Pons (tissue), 1 donor: ENCODE measurements around the gene ABCC11.
A peak's percentile ranks its signal among the peaks of the same experiment; 100 is the strongest.

Experiments used
- DNase-seq: peaks from one replicate; pipeline ENCODE4 v3.0.0-alpha.2; 2016; ENCODE audit warnings: low spot score

The ABCC11 gene

DNA sequence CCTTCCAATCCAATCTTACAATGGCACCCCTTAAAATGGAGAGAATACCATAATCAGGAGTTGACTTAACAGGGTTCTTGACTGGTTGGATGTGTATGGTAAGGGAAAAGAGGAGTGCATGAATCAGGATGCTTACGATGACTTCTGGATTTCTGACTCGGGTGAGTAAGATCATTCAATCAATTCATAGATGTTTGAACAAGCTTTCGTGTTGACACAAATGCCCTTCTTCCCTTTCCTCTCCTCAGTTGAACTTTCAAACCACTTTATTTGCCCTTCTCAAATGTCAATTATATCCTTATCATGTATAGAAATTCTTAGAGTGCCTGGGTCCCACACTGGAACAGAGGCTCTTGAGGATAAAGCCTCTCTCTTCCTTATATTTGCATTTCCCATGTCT is 117.4 kb downstream of the ABCC11 start:
- DNase-seq: no peak

DNA sequence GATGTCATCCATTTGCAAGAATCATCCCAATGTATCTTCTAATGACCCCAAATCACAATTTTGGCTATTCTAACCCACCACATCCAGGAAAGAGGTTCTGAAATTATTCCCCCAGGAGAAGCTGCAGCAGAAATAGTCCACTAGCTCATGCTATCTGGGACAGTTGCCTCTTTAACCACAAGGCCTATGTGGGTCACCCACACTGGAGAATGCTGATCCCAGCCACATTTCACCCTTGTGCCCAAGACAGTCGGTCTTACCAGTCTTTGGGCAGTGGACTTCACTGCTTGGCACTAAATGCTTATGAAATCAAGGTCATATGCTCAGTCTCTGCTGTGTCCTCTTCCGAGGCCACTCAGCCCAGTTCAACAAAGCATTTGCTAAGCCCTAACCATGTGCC is 118.6 kb downstream of the ABCC11 start:
- DNase-seq: no peak

DNA sequence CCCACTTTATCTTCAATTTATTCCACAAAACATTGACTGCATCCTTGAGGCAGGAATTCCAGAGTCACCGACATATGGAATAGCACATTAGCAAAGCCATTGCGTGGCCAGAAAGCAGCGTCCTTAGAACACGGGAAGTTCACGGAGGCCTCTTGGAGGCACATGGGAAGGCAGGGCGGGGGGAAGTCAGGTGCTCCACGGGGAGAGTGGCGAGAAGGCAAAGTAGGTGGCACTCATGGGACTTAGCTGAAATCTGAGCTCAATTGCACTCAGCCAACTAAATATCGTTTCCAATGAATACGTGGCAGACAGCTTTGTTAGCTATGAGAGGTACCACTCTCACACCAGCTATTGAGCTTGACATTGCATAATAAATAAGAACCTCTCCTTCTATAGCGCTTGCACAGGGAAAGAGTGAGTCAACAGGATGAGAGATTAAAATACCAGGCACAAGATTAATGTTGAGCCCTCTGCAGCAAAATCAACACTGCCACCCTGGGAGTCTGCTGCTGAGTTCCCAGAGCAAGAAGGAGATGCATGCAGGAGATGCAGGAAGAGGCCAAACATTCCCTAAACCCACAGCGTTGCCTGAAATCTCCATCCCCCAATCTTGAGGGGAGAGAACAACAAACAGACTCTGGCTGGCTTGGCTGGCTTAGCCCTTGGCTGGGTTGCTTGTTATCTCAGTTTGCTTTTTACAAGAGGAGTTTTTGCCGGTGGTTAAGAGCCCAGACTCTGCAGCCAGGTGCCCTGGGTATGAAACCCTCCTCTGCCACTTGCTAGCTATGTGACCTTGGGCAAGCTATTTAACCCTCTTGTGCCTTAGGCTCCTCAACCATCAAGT is 120.3 kb downstream of the ABCC11 start:
- peak; percentile 11 for DNase-seq

DNA sequence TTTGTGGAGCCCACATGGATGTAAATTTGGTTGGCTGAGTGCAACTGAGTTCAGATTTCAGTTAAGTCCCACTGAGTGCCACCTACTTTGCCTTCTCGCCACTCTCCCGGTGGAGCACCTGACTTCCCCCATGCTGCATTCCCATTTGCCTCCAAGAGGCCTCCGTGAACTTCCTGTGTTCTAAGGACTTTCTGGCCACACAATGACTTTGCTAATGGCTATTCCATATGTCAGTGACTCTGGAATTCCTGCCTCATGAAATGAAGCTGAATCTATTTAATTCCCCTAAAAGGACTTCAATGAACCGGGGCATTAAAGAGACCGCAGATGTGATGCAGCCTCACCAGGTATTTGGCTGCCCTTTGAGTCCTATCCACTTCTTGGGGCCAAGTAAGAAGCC is 121.5 kb downstream of the ABCC11 start:
- DNase-seq: no peak

DNA sequence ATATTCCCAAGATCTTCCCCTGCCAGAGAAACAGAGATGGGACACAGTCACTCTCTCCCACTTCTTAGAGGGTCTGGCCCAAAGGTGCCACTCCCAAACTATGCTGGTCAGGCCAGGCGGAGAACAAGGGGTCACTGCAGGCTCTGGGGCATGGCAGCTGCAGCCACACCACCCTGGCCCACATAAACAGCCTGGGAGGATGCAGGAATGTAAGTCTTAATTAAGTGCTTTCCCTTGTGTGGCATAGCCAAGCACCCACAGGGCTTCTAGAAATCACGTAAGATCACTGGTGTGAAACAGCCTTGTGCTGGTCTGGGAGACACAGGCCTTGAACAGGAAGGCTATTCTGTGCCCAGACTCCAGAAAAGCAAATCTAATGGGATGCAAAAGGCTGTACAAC is 123.1 kb downstream of the ABCC11 start:
- no peak for DNase-seq

DNA sequence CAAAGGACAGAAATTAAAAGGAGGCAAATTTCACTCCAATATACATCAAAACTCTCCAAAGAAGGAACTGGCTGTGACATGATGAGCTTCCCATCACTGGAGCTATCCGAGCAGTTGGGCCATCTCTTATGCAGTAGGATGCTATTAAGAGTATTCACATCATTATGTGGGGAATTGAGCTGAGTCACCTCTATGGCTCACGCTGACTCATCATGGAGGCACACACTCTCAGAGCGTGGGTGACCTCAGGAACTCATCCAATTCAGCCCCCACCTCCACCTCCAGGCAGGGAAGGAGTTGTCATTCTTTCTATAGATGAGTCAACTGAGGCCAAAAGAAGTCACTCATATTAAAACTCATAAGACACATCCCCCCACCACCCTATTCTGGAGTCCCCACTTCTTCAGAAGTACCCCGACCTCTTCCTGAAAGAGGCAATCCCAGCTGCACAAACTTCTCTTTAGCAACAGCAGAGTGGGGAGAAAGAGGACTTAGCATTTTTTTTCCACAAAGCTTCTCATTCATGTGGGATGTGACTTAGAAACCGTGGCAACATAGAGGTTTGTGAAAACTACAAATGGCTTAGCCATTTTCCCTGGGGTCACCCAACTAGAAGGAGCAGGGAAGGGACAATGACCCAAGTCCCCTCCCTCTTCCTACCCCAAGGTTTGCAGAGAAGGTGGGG is 124.1 kb downstream of the ABCC11 start:
- peak; percentile 11 for DNase-seq

DNA sequence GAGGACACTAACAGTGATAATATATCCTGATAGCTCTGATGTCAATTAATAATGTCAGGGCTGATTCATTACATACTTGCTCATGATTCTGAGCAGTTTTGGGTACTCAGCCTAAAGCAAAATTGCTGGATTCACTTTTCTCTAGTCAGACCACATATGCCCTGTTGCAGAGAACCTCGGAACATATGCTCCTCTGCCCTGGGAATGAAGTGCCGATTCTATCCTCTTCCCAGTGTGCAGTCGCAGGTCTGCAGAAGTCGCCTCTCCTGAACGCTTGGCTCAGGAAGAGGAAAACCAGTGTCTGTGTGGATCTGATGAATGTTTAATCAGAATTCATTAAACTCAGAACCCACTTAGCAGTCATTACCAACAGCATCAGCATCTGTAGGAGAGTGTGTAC is 126.1 kb downstream of the ABCC11 start:
- DNase-seq: peak; percentile 5

DNA sequence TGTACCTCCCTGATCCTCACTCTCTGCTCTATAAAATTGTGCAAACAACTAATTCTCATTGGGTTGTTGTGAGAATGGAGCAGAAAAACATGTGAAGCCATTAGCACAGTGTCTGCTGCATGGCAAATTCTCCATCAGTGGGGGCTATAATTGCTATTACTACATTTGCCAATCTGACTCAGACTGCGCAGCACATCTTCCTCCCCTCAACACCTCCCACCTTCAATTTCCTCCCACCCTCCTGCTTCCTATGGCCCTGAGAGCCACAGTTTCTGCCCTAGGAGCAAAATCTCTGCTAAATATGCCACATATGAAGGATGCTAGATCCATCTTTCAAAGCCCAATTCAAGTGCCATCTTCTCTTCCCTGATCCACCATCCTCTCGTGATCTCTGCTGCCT is 128.5 kb downstream of the ABCC11 start:
- DNase-seq: no peak

DNA sequence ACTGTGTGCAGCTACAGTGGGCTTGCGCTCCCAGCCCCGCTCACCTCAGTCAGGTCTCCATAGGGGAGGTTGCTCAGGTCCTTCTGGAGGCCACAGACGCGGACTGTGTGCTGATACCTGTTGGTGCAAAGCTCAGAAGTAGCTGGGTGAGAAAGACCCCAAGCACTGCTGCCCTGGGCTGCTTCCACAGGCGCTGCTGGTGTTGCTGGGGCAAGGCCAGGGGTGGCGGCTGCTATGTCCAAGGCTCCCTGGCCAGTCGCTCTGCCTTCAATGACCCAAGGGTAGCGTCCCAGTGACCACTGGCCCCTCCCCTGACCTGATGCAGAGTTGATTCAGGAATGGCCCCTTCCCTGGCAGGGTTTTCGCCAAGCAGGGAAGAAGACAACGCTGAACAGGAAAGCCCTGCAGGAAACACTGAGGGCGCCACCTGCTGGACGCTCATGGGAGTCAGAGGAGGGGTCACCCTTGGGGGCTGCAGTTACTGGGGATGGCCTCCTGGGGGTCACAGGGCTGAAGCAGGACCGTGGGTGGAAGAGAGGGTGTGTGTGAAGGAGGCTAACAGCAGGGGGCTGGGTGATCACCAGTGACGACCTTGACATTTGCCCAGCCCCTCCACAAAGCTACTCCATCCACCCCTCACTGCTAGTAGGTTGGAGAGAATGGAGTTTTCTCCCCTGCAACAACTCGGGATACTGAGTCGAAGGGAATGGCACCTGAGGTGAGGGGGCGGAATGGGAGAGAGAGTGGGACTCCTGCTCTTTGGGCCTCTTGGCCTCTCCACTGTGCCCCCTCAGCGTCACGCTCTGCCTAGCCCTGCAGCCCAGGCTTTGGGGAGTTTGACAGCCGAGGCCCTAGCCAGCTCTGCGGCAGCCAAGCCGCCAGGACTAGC is 129.9 kb downstream of the ABCC11 start:
- peak; percentile 5 for DNase-seq
